ENCODE results near the gene DTNBP1. TPM values are rescaled to one million over a fixed set of nuclear protein-coding genes. Genes with fewer than 3 reads are reported as not detected.

The DTNBP1 gene
- total RNA-seq, 1 experiment from 2014 or later = 20.7 TPM

GRCh38 chr6:15491986-15492269, 170.9 kb downstream of the DTNBP1 start:
- DNase-seq = no peak
- CTCF ChIA-PET = no interaction called here
- Histone ChIP-seq H3K9me3 (no peaks in the 10 kb centered on the region), H3K4me1 (no peaks in the 10 kb centered on the region), H3K36me3 (ENCODE audit: control insufficient read depth, insufficient read depth, low read length) (no peaks in the 10 kb centered on the region), H3K4me3 (ENCODE audit: low read depth, low read length) (no peak overlapping the region), H3K27me3 (replicated peaks; ENCODE audit: control insufficient read depth, insufficient read depth, low read length) (no peaks in the 10 kb centered on the region)
- no peaks in the 10 kb centered on the region for H3K27me3 Mint-ChIP-seq (ENCODE audit: insufficient read depth, unreplicated experiment)
- no peak overlapping the region for H3K27ac Mint-ChIP-seq (ENCODE audit: unreplicated experiment)
- H3K36me3 Mint-ChIP-seq (ENCODE audit: insufficient read depth, unreplicated experiment) = peaks cover 12% of the 10 kb centered on the region
- H3K9me3 Mint-ChIP-seq (ENCODE audit: unreplicated experiment) = no peaks in the 10 kb centered on the region
- no TSS peak for BruUV-seq (replicated peaks)
- POLR2A ChIA-PET = no interaction called here
- no peak for TF ChIP-seq CTCF (IDR thresholded peaks at IDR 0.05; ENCODE audit: insufficient read depth in 1 of 2, low read depth in 1 of 2, low read length in 1 of 2, severe bottlenecking in 1 of 2, unreplicated experiment in 1 of 2)
- intact Hi-C loops (cut with micrococcal nuclease; ENCODE audit: unreplicated experiment) = loop anchor here (1.0 to 2.0 kb wide), 2 partner anchors 131 to 1363 kb away; no protein-coding TSS in a partner anchor
- no peaks in the 10 kb centered on the region for H3K4me1 Mint-ChIP-seq (ENCODE audit: low read depth, unreplicated experiment)
- no peak overlapping the region for H3K4me3 Mint-ChIP-seq (ENCODE audit: unreplicated experiment)

GRCh38 chr6:15491255-15491985, 171.4 kb downstream of the DTNBP1 start:
- TF ChIP-seq CTCF (IDR thresholded peaks at IDR 0.05; ENCODE audit: insufficient read depth in 1 of 2, low read depth in 1 of 2, low read length in 1 of 2, severe bottlenecking in 1 of 2, unreplicated experiment in 1 of 2) = peak; percentile 83 to 90
- ChIA-PET POLR2A (no interaction called here), CTCF (no interaction called here)
- Histone ChIP-seq H3K4me1 (no peaks in the 10 kb centered on the region), H3K27me3 (replicated peaks; ENCODE audit: control insufficient read depth, insufficient read depth, low read length) (no peaks in the 10 kb centered on the region), H3K4me3 (ENCODE audit: low read depth, low read length) (no peak overlapping the region), H3K36me3 (ENCODE audit: control insufficient read depth, insufficient read depth, low read length) (no peaks in the 10 kb centered on the region), H3K9me3 (no peaks in the 10 kb centered on the region)
- Mint-ChIP-seq H3K27ac (ENCODE audit: unreplicated experiment) (no peak overlapping the region), H3K36me3 (ENCODE audit: insufficient read depth, unreplicated experiment) (peaks cover 12% of the 10 kb centered on the region), H3K9me3 (ENCODE audit: unreplicated experiment) (no peaks in the 10 kb centered on the region), H3K4me3 (ENCODE audit: unreplicated experiment) (no peak overlapping the region), H3K27me3 (ENCODE audit: insufficient read depth, unreplicated experiment) (no peaks in the 10 kb centered on the region), H3K4me1 (ENCODE audit: low read depth, unreplicated experiment) (no peaks in the 10 kb centered on the region)
- no TSS peak for BruUV-seq (replicated peaks)
- intact Hi-C loops (cut with micrococcal nuclease; ENCODE audit: unreplicated experiment) = loop anchor here (1.0 to 2.0 kb wide), 2 partner anchors 131 to 1362 kb away; no protein-coding TSS in a partner anchor
- DNase-seq = peak in 1 of 2 experiments; percentile 66

- CTCF ChIA-PET = interaction anchor here (0.6 kb wide), 2 partner anchors 386 to 904 kb away, joined by 4 to 5 read pairs; no protein-coding TSS in a partner anchor
- Mint-ChIP-seq H3K4me3 (ENCODE audit: unreplicated experiment) (no peak overlapping the region), H3K36me3 (ENCODE audit: insufficient read depth, unreplicated experiment) (peaks cover 3% of the 10 kb centered on the region), H3K4me1 (ENCODE audit: low read depth, unreplicated experiment) (no peaks in the 10 kb centered on the region), H3K27ac (ENCODE audit: unreplicated experiment) (no peak overlapping the region), H3K27me3 (ENCODE audit: insufficient read depth, unreplicated experiment) (no peaks in the 10 kb centered on the region), H3K9me3 (ENCODE audit: unreplicated experiment) (no peaks in the 10 kb centered on the region)
- no peak for DNase-seq
- H3K9me3 ChIP-seq = no peaks in the 10 kb centered on the region
- no peaks in the 10 kb centered on the region for H3K4me1 ChIP-seq
- intact Hi-C loops (cut with micrococcal nuclease; ENCODE audit: unreplicated experiment) = loop anchor here (1.0 to 2.0 kb wide), 2 partner anchors 132 to 1361 kb away; no protein-coding TSS in a partner anchor
- no peak overlapping the region for H3K4me3 ChIP-seq (ENCODE audit: low read depth, low read length)
- H3K27me3 ChIP-seq (replicated peaks; ENCODE audit: control insufficient read depth, insufficient read depth, low read length) = no peaks in the 10 kb centered on the region
- POLR2A ChIA-PET = no interaction called here
- no TSS peak for BruUV-seq (replicated peaks)
- H3K36me3 ChIP-seq (ENCODE audit: control insufficient read depth, insufficient read depth, low read length) = no peaks in the 10 kb centered on the region
- TF ChIP-seq CTCF (IDR thresholded peaks at IDR 0.05; ENCODE audit: insufficient read depth in 1 of 2, low read depth in 1 of 2, low read length in 1 of 2, severe bottlenecking in 1 of 2, unreplicated experiment in 1 of 2) = no peak
Measured at GRCh38 chr6:15490242-15491100, 172.4 kb downstream of the DTNBP1 start.

Measured in Caco-2 (cell line).